Measurements from ENCODE around the gene PCNX2.

The PCNX2 gene

GRCh38 chr1:233333086-233333485 is 37.6 kb upstream of the PCNX2 start:
- TF ChIP-seq EP300 (IDR thresholded peaks at IDR 0.05; ENCODE audit: borderline replicate concordance) (no peak), FOXM1 (IDR thresholded peaks at IDR 0.05; ENCODE audit: borderline replicate concordance, low read depth) (no peak), REST (IDR thresholded peaks at IDR 0.05; ENCODE audit: low read depth) (no peak), ZBTB7A (IDR thresholded peaks at IDR 0.05; ENCODE audit: low read depth) (no peak), USF1 (IDR thresholded peaks at IDR 0.05) (no peak), NFIC (IDR thresholded peaks at IDR 0.05) (no peak), RAD21 (IDR thresholded peaks at IDR 0.05; ENCODE audit: low read depth) (no peak), TAF1 (IDR thresholded peaks at IDR 0.05; ENCODE audit: low read depth) (no peak), CREB1 (IDR thresholded peaks at IDR 0.05; ENCODE audit: low read depth) (no peak), YY1 (IDR thresholded peaks at IDR 0.05; ENCODE audit: low read depth) (no peak), TEAD4 (IDR thresholded peaks at IDR 0.05) (no peak), TCF12 (IDR thresholded peaks at IDR 0.05; ENCODE audit: low read depth) (no peak), CEBPB (IDR thresholded peaks at IDR 0.05) (no peak), EGR1 (IDR thresholded peaks at IDR 0.05) (no peak)
- TF ChIP-seq, protein P1, sequence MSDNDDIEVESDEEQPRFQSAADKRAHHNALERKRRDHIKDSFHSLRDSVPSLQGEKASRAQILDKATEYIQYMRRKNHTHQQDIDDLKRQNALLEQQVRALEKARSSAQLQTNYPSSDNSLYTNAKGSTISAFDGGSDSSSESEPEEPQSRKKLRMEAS (IDR thresholded peaks at IDR 0.05) = no peak

- TF ChIP-seq, protein P1 (IDR thresholded peaks at IDR 0.05) = no peak
- no peak for TF ChIP-seq USF1 (IDR thresholded peaks at IDR 0.05)
- TF ChIP-seq RAD21 (IDR thresholded peaks at IDR 0.05; ENCODE audit: low read depth) = no peak
- TF ChIP-seq CEBPB (IDR thresholded peaks at IDR 0.05) = no peak
- TF ChIP-seq TAF1 (IDR thresholded peaks at IDR 0.05; ENCODE audit: low read depth) = no peak
- TF ChIP-seq FOXM1 (IDR thresholded peaks at IDR 0.05; ENCODE audit: borderline replicate concordance, low read depth) = no peak
- no peak for TF ChIP-seq TCF12 (IDR thresholded peaks at IDR 0.05; ENCODE audit: low read depth)
- TF ChIP-seq EP300 (IDR thresholded peaks at IDR 0.05; ENCODE audit: borderline replicate concordance) = no peak
- no peak for TF ChIP-seq EGR1 (IDR thresholded peaks at IDR 0.05)
- TF ChIP-seq NFIC (IDR thresholded peaks at IDR 0.05) = no peak
- TF ChIP-seq TEAD4 (IDR thresholded peaks at IDR 0.05) = no peak
- TF ChIP-seq REST (IDR thresholded peaks at IDR 0.05; ENCODE audit: low read depth) = no peak
- TF ChIP-seq ZBTB7A (IDR thresholded peaks at IDR 0.05; ENCODE audit: low read depth) = no peak
- TF ChIP-seq CREB1 (IDR thresholded peaks at IDR 0.05; ENCODE audit: low read depth) = no peak
- TF ChIP-seq YY1 (IDR thresholded peaks at IDR 0.05; ENCODE audit: low read depth) = no peak
Observed at GRCh38 chr1:233331676-233332519, 36.4 kb upstream of the PCNX2 start.

- TF ChIP-seq USF1 (IDR thresholded peaks at IDR 0.05) (no peak), EP300 (IDR thresholded peaks at IDR 0.05; ENCODE audit: borderline replicate concordance) (no peak), RAD21 (IDR thresholded peaks at IDR 0.05; ENCODE audit: low read depth) (no peak), TEAD4 (IDR thresholded peaks at IDR 0.05) (no peak), EGR1 (IDR thresholded peaks at IDR 0.05) (no peak), FOXM1 (IDR thresholded peaks at IDR 0.05; ENCODE audit: borderline replicate concordance, low read depth) (no peak), TCF12 (IDR thresholded peaks at IDR 0.05; ENCODE audit: low read depth) (no peak), CEBPB (IDR thresholded peaks at IDR 0.05) (no peak), ZBTB7A (IDR thresholded peaks at IDR 0.05; ENCODE audit: low read depth) (no peak), CREB1 (IDR thresholded peaks at IDR 0.05; ENCODE audit: low read depth) (no peak), REST (IDR thresholded peaks at IDR 0.05; ENCODE audit: low read depth) (no peak), NFIC (IDR thresholded peaks at IDR 0.05) (0 out of 2 replicates have a peak, but pooled peaks have one; percentile 6), TAF1 (IDR thresholded peaks at IDR 0.05; ENCODE audit: low read depth) (no peak), YY1 (IDR thresholded peaks at IDR 0.05; ENCODE audit: low read depth) (0 out of 2 replicates have a peak, but pooled peaks have one; percentile 11)
- TF ChIP-seq, protein P1 (IDR thresholded peaks at IDR 0.05) = peak; percentile 83
Observed at GRCh38 chr1:233328142-233328921, 32.8 kb upstream of the PCNX2 start.
